AG04450 (cell line): ENCODE results near the gene HSPA4. TPM values are rescaled to one million over a fixed set of nuclear protein-coding genes. Genes with fewer than 3 reads are reported as not detected.
"Not testable (repeated sequence)": the region's sequence is repeated elsewhere in the genome, so short reads cannot be mapped to it uniquely, and the experiment has no call there.

ENCODE experiments used
- CTCF ChIA-PET: fragments of 300-600, 350-600 bp; formaldehyde crosslinking; extraction: SDS; loops from one replicate; lab custom pipeline; 2022; ENCODE audit warnings: antibody characterized with exemption, inconsistent platforms; lab: Charles Lee
- POLR2A ChIA-PET: fragments of 350-600 bp; formaldehyde crosslinking; extraction: SDS; loops from one replicate; lab custom pipeline; 2021; ENCODE audit warnings: antibody characterized with exemption, inconsistent platforms; lab: Yijun Ruan, JAX
- DNase-seq: peaks from one replicate; pipeline ENCODE4 v3.0.0-alpha.2; 2011; ENCODE audit warnings: low read depth, low spot score
- H3K27ac ChIP-seq: one replicate; pipeline ENCODE4 v1.5.1; 2012; ENCODE audit warnings: low read depth, low read length, control low read depth
- H3K27me3 ChIP-seq: one replicate; pipeline ENCODE4 v1.6.0; 2012; ENCODE audit warnings: low read length; ENCODE audit not compliant: control insufficient read depth, insufficient read depth
- H3K4me3 ChIP-seq: 2 replicates; pipeline ENCODE4 v1.5.1; 2011; ENCODE audit warnings: mild to moderate bottlenecking, low read depth, low read length, control low read depth
- H3K9me3 ChIP-seq: 2 replicates; pipeline ENCODE4 v1.5.1; 2012; ENCODE audit warnings: low read length; ENCODE audit not compliant: control insufficient read depth, insufficient read depth
- polyA plus RNA-seq: library from polyadenylated mRNA; depleted of rRNA; stranded (reverse); fragments of >200 nt; gene quantifications from 2 replicates; pipeline ENCODE4 v1.2.3, GENCODE V29; 2011
- TF ChIP-seq, protein P1 (sequence below): IDR thresholded peaks from 2 replicates; pipeline ENCODE4 v1.5.1; 2011; ENCODE audit warnings: low read depth, low read length, control low read depth, inconsistent platforms

Gene HSPA4
- polyA plus RNA-seq, 1 experiment: 96.9 TPM

DNA sequence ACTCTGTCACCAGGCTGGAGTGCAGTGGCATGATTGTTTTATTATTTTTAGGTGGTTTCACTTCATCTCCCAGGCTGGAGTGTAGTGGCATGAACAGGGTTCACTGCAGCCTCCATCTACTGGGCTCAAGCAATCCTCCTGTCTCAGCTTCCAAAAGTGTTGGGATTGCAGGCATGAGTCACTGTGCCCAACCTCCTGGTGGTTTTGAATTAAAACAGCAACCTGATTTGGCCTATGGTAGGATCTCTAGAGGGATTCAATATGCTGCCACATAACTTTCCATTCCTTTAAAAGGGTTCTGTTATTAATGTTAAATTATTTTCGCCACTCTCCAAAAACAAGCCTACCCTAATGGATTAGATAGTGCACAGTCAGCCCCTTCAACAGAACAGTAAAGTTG is 9.9 kb upstream of the HSPA4 start:
- DNase-seq: no peak
- Histone ChIP-seq H3K9me3 (no peaks in the 10 kb centered on the region), H3K27me3 (no peaks in the 10 kb centered on the region), H3K27ac (no peak overlapping the region), H3K4me3 (no peak overlapping the region)
- TF ChIP-seq, protein P1, sequence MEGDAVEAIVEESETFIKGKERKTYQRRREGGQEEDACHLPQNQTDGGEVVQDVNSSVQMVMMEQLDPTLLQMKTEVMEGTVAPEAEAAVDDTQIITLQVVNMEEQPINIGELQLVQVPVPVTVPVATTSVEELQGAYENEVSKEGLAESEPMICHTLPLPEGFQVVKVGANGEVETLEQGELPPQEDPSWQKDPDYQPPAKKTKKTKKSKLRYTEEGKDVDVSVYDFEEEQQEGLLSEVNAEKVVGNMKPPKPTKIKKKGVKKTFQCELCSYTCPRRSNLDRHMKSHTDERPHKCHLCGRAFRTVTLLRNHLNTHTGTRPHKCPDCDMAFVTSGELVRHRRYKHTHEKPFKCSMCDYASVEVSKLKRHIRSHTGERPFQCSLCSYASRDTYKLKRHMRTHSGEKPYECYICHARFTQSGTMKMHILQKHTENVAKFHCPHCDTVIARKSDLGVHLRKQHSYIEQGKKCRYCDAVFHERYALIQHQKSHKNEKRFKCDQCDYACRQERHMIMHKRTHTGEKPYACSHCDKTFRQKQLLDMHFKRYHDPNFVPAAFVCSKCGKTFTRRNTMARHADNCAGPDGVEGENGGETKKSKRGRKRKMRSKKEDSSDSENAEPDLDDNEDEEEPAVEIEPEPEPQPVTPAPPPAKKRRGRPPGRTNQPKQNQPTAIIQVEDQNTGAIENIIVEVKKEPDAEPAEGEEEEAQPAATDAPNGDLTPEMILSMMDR: peak; percentile 4; the same call in 1 of the 2 replicates
- CTCF ChIA-PET: no interaction called here
- POLR2A ChIA-PET: no interaction called here

DNA sequence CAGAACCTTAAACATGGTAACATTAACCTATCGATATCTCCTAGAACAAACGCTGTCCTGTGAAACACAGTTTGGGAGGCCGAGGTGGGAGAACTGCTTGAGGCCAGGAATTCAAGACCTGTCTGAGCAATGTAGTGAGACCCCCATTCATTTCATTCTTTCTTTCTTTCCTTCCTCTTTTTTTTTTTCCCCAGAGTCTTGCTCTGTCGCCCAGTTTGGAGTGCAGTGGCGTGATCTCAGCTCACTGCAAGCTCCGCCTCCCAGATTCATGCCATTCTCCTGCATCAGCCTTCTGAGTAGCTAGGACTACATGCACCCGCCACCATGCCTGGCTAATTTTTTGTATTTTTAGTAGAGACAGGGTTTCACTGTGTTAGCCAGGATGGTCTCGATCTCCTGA is 5.3 kb upstream of the HSPA4 start:
- H3K4me3 ChIP-seq, H3K27me3 ChIP-seq, CTCF ChIA-PET, H3K27ac ChIP-seq, H3K9me3 ChIP-seq, DNase-seq: not testable (repeated sequence)
- POLR2A ChIA-PET: interaction anchor here (0.7 kb wide), 1 partner anchor 116 kb away, joined by 4 read pairs; no protein-coding TSS in a partner anchor

DNA sequence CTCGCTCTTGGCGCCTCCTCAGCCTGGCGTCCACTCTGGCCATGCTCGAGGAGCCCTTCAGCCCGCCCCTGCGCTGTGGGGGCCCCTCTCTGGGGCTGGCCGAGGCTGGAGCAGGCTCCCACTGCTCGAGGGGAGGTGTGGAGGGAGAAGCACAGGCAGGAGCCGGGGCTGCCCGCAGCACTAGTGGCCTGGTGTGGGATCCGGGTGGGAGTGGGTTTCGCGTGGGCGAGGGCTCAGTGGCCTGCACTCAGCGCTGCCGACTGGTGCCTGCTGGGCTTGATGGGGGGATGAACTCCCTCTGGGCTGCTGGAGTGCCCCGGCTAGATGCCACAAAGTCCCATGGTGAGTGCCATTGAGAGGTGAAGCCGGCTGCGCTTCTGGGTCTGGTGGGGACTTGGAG is 4.4 kb upstream of the HSPA4 start:
- POLR2A ChIA-PET: no interaction called here
- Histone ChIP-seq H3K9me3 (peaks cover 10% of the 10 kb centered on the region), H3K4me3 (no peak overlapping the region), H3K27me3 (no peaks in the 10 kb centered on the region), H3K27ac (no peak overlapping the region)
- CTCF ChIA-PET: no interaction called here
- no peak for DNase-seq
- TF ChIP-seq, protein P1: no peak

DNA sequence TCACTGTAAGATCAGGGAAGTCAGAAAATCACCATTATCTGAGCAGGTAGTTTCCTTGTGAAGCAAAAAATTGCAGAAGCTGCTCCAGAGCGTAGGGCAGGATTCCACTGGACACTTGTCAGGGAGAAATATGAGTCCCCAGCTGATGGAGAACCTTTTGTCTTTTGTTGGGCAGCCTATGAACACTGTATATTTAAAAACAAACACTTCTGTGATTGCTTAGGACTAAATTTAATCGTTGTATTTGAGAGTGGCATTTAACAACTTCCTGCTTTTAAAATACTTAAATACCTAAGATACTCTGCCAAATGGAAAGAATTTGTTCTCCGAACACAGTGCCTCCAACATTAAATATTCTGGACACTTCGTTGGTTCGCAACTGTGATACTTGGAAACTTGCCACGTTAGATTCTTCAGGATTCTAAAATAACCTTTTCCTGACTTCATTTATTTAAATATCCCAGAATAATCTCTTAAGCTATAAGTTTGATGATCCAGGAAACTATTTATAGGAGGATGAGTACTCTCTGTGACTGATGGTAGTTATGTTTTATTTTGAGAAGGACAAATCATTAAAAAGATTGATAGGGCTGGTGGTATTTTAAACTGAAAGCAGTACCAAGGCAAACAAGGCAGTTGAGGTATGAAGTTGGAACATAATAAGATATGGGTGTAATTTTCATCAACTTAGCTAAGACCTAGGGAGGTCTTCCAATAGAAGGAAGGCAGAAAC is 2.7 kb upstream of the HSPA4 start:
- CTCF ChIA-PET: no interaction called here
- POLR2A ChIA-PET: interaction anchor here (0.7 to 1.0 kb wide), 2 partner anchors 10 to 13 kb away, joined by 3 read pairs; no protein-coding TSS in a partner anchor
- TF ChIP-seq, protein P1: no peak
- Histone ChIP-seq H3K4me3 (no peak overlapping the region), H3K9me3 (peaks cover 11% of the 10 kb centered on the region), H3K27ac (no peak overlapping the region), H3K27me3 (no peaks in the 10 kb centered on the region)
- DNase-seq: no peak

DNA sequence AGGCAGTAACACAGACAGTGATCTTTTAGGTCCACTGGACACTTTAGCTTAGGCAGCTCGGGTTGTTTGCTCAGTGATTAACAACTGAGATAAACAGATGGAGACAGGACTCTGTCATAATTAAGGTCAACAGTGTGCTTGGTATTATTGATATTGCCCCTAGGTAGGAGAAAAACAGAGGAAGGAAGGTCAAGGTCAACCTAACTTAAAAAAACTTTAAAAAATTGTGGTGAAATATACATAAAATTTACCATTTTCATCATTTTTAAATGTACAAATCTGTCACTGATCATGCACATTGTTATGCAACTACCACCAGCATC is 2.1 kb upstream of the HSPA4 start:
- ChIA-PET CTCF (no interaction called here), POLR2A (interaction anchor here (1.0 kb wide), 1 partner anchor 11 kb away, joined by 3 read pairs; no protein-coding TSS in a partner anchor)
- TF ChIP-seq, protein P1: no peak
- Histone ChIP-seq H3K4me3 (no peak overlapping the region), H3K27me3 (no peaks in the 10 kb centered on the region), H3K9me3 (peaks cover 11% of the 10 kb centered on the region), H3K27ac (no peak overlapping the region)
- no peak for DNase-seq
